ENCODE results near the gene GOSR2.
"Not testable (repeated sequence)": the region's sequence is repeated elsewhere in the genome, so short reads cannot be mapped to it uniquely, and the experiment has no call there.

GOSR2 gene

GRCh38 chr17:46935658-46936266 lies 12.8 kb downstream of the GOSR2 start:
- DNase-seq = no peak

GRCh38 chr17:46940692-46941404 lies 17.9 kb downstream of the GOSR2 start:
- DNase-seq = peak; percentile 79

DNA sequence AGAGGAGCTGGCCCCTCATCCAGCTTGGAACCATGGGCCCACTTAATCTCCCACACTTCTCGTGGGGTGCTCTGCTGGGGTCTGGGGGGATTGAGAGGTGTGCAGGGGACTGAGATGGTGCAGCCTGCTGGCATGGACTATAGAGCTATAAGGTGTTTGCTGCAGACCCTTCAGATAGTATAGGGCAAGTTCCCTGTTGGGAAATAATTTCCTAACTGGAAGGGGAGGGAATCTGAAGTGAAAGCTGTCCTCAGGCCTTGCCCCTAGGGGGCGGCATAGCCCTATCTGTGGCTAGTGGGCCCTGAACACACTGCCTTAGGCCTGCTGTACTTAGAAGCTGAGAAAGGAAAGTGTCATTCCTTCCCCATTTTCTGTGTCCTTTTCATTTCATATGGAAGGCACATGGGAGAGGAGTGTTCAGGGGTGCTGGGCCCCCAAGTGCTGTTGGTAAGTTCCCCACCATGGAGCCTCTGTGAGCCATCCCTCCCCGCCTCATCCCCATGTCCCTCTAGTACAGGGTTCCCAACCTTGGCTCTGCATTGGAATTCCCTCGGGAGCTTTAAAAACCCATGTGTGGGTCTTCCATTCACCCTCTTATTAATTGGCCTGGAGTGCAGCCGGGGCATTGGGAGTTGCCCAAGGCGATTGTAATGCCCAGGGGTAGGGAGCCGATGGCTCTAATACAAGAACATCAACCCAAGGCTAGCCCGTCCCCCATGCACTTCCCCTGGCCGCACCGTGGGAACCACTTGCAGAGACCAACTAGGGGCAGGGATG lies 19.7 kb downstream of the GOSR2 start:
- DNase-seq = peak; percentile 66

DNA sequence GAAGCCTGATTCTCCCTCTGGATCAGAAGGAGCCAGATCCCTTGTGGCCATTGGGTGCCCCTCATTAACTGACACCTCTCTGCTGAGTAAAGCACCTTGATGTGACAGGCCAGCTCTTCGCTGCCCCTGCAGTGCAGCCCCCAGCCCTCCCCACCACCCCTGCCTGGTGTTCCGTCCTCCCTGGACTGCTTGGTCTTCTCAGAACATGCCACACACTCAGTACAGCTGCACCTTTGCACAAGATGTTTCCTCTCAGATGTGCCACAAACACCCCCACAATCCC lies 20.2 kb downstream of the GOSR2 start:
- no peak for DNase-seq

- DNase-seq = peak; percentile 9
These were observed 20.8 kb downstream of the GOSR2 start for GRCh38 chr17:46943501-46944393.

- DNase-seq = no peak
These were observed 22.0 kb downstream of the GOSR2 start for GRCh38 chr17:46944931-46945330.

DNA sequence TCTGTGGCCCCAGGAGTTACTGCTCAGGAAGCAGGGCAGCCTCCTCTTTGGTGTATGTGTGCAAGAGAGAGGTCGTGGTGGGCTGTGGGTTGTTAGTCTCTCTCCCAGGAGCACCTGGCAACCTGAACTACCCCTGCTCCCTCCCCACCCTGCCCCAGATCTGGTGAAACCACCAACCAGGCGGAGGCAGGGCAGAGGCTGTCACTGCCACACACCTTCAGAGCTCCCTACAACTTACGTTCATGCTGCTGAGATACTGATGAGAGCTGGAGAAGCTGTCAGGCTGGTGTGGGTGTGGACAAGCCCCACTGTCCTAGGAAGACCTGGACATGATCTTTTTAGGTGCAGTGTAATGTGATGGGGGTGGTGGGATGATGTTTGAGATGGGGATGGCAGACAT lies 24.3 kb downstream of the GOSR2 start:
- DNase-seq = no peak

DNA sequence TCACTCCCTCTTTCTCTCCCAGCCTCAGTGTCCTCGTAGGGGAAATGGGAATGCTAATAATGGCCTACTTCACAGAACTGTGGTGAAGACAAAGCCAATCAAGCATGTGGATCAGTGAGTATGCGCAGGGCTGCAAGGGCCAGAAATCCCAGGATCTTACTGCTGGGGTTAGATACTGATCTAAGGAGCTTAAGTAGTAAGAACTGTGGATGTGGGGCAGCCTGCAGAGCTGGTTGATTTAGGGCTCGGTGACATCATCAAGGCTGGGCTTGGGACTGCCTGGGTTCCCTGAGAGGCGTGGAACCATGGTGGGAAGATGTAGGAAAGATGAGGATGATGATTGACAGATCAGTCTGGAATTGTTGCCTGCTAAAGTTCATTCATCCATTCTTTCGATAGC lies 25.6 kb downstream of the GOSR2 start:
- no peak for DNase-seq

DNA sequence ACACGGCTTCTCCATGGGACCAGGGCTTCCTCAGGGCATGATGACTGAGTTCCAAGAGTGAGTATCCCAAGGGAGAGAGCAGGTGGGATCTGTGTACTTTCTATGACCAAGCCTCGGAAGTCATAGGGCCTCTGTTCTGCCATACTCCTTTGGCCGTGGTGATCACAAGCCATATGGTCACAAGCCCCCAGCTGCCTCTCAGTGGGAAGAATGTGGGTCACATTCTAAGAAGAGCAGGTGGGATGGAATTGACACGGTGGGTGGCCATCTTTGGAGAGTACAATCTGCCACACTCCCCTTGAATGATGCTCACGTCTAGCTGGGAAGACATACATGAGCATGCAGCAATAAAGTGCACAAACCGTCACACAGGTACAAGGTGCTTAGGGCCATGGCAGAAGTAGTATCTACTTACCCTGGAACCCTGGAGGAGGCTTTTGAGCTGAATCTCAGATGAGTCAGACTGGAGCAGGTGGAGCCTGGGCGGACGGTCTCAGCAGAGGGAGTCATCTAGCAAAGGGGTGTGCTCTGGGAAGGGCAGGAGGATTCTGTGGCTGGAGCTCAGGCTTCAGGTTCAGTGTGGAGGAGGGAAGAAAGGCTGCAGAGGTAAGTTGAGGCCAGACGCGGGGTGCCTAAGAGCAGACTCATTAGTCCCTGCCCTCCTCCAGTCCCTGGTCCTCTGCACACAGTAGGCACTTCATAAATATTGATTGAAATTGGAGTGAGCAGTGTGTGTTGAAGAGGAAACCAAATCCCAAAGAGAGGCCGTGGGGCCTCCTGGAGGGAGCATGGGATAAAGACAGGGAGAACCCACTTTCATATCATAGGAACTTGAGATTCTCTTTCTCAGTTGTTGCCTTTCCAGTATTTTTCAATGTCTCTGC lies 26.6 kb downstream of the GOSR2 start:
- DNase-seq = no peak

DNA sequence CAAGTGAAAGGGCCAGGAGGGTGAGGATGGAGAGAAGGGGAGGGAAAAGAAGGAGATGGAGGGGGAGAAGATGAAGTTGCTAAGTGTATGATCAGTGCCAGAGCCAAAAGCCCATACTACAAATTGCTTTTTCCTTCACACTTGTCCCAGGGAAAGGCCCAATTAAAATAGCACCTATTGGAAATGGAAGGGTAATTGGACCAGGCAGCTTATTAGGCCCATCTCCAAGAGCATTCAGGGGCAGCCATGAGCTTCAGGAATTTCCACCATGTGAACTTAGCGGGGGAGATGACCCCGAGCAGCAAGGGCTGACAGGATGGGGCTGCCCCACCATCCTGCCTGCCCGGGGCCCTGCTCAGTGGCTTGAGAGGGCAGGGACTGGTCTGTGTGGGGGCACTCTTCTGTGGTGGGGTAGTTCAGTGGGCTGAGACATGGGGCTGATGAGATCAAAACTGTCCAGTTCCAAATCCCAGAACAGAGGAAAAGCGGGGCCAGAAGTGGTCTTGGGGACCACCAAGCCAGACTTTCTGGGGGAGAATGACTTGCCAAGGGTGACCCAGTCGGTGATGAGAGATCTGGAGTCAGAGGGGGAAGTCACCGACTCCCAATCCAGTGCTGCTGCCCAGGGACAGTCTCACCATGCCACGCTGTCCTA lies 27.5 kb downstream of the GOSR2 start:
- DNase-seq = no peak

DNA sequence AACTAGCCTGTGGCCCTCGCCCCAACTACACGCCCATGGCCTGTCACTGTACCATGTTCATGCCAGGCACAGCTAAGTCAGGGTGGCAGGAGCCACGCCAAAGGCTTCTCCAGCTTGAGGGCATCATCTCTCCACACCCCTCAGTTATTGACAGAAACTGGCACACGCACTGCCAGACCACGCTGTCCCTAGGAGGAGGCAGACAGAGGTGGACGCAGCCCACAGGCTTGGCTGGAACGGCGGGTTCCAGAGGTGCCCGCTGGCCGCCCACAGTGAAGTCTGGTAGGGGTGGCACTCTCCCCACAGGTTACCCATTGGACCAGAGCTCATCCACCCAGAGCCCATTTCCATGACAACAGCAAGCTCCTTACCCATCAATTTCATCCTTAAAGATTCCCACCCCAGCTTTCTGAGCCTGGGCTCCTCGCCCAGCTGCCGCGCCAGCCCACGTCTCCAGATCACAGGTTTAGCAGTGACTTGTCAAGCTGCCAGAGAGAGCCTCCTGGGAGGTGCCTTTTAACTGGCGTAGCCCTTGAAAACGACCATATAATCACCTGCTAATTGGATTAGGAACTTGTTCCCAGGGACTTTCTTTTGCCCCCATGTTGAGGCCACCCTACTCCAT lies 28.1 kb downstream of the GOSR2 start:
- no peak for DNase-seq

GRCh38 chr17:46951706-46952105 lies 28.7 kb downstream of the GOSR2 start:
- no peak for DNase-seq

DNA sequence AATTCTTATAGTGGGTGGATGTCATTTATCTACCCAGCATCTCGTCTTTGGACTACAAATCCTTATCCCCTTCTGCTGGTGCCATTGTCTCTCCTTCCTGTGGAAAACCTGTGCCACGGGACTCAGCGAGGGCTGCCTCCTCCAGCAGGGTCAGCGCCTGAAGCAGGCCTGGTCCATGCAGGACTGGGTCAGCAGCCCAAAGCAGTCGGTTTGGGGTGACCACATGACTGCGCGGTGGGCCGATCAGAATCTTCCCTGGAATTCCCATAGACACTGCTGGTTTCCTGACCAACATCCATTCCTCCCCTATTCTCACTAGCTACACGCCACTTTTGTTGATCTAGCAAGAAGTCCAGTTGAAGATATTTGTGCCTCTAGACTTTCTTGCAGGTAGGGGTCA lies 29.2 kb downstream of the GOSR2 start:
- no peak for DNase-seq

DNA sequence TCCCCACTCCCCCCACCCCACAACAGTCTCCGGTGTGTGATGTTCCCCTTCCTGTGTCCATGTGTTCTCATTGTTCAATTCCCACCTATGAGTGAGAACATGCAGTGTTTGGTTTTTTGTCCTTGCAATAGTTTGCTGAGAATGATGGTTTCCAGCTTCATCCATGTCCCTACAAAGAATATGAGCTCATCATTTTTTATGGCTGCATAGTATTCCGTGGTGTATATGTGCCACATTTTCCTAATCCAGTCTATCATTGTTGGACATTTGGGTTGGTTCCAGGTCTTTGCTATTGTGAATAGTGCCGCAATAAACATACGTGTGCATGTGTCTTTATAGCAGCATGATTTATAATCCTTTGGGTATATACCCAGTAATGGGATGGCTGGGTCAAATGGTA lies 30.2 kb downstream of the GOSR2 start:
- DNase-seq = not testable (repeated sequence)

- no peak for DNase-seq
These were observed 35.2 kb downstream of the GOSR2 start for GRCh38 chr17:46958041-46958591.

DNA sequence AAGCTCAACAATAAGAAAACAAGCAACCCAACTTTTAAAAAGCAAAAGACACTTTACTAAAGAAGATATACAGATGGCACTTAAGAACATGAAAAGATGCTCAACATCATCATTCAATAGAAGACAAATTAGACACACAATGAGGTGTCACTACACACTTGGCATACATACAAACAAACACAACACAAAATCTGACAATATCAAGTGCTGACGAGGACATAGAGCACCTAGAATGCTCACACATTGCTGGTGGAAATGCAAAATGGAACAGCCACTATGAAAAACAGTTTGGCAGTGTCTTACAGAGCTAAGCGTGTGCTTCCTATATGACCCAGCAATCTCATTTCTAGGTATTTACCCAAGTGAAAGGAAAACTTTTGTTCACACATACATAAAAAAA lies 37.2 kb downstream of the GOSR2 start:
- DNase-seq = no peak

- DNase-seq = peak; percentile 56
These were observed 39.4 kb downstream of the GOSR2 start for GRCh38 chr17:46962374-46962790.

DNA sequence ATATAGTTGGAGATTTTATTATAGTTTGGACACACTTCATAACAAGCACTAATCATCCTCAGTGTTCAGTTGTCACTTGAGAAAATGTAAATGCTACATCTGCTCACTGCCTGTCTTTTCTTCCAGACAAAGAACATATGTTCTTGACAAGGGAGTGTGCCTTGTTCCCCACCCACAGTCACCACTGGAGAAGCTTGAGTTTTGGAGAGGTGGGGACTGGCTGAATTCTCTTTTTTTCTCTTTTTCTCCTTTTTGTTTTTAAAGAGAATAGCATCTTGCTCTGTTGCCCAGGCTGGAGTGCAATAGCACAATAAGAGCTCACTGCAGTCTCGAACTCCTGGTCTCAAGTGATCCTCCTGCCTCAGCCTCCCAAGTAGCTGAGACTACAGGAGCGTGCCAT lies 40.6 kb downstream of the GOSR2 start:
- DNase-seq = no peak

DNA sequence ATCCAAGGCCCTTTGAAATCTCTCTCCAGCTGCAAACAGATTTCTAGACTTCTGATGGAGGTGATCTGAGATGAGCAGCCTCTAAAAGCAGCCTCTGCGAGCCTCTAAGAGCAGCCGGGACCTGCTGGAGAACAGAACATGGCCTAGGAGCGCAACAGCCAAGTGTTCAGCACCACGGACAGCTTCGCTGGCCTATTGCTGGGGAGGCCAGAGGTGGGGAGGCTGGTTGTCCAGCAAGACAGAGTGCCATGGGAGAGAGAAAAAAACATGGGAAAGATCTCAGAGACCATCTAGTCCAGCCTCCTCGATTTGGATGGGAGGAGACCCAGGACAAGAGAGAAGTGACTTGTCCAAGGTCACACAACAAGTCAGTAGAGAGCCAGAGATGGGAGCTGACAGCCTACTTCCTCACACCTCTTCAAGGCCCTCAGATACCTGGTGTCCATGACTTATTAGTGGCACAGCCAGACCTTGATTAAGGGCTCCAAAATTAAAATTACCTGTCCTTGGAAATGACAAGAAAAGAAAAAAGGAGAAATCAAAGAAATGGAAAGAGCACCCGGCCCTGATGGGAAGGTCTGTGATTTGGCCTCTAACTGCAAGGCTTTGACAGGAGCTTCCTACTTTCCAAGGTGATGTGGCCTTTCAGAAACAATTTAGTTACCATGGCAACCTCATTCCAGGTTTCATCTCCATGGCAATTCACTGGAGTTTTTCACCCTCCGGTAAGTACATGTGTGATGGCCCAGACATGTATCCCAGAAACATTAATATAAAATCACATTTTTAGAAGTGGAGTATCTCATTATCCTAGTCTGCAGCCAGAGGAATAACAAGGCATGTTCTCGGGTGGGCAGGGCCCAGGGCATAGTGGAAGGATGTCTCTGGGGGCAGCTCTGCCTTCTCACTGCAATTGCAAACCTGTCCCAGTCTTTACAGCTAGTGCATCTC lies 41.6 kb downstream of the GOSR2 start:
- no peak for DNase-seq
